T-helper 2 cell (primary cell): ENCODE results near the gene NFIB.
A peak's percentile ranks its signal among the peaks of the same experiment; 100 is the strongest.

ENCODE experiments used
- DNase-seq, 5 experiments: peaks; one replicate each; pipeline versions ENCODE4 v3.0.0 to v3.0.0-alpha.2; 2012 to 2022

NFIB gene

DNA sequence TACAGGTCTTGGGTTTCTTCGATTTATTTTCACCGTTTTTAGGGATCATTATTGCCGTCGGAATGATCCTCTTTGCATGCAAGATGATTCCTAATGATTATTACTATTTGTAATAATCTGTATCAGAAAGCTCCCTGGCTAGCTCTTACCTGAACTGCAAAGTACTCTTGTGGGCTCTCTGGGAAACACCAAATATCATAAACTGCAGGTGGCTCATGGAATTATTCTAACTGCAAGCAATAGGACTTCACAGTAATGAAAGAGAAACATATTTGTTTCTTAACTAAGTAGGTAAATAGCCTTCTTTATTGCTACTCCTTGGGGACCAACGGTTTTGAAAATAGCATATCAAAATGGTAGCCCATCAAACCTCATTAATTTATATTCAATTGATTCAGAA is 219.4 kb downstream of the NFIB start:
- no peak for DNase-seq

DNA sequence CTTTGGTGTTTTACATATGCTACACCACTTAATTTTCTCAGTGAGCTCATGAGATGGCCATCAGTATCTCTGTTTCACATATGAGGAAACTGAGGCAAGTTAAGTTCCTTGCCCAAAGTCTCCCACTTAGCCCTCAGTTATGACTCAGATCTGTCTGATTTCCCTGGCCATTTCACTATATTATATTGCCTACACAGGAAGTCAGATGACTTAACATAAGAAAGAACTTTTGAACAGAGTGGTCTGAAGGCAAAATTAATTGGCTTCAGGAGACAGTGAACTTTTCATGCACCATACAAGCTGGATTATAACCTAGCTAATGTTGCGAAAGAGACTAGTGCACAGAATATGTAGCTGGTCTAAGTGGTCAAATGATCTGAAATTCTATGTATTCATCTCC is 221.6 kb downstream of the NFIB start:
- DNase-seq: no peak

DNA sequence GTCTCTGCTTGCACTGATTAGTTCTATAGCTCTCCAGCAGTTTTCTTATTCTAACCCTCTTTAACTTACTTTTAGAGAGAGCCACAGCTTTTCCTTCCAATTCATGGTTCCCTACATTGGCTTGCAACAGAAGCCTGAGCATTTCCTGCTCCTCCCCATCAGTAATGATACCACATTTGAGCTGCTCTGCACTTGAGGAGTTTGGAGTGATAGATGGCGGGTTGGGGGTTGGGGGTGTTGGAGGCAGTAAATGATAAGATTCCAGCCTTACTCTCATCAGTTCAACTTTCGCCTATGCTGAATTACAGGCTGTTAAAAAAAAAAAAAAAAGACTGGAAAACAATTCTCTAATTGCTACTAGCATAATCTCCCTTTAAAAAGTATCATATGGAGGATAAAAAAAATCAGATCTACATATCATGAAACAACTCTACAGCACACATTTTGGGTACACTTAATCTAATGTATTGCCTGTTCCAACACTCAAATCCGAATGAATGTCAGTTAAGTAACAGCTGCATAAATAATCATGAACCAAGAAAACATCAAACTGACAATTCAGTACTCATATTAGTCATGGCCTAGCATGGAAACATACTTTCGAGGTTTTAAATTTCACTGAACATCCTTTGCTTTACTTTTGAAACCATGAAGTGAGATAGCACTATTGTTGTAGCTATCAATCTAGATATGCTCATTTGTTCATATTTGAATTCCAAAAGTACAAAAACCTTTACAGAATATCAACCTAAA is 224.7 kb downstream of the NFIB start:
- peak in 1 of 5 experiments; percentile 17 for DNase-seq

DNA sequence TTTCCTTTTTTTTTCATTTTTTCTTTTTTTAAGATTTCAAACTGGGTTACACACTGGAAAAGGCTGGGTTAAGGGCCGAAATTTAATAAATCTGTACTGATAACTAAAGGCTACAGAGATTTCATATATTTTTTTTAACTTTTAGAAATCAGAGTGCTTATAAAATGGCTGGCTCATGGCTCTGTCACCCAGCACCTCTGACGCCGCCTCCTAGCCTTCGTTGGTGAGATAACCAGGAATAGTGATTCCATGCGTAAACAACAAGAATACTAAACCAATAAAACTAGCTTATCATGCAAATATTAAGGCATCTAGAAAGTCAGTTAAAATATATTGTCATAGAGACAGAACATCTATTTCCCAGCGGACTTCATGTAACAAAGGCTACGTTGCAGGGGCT is 226.4 kb downstream of the NFIB start:
- no peak for DNase-seq

- DNase-seq: no peak
Measured at GRCh38 chr9:14086495-14086894, 227.4 kb downstream of the NFIB start.

DNA sequence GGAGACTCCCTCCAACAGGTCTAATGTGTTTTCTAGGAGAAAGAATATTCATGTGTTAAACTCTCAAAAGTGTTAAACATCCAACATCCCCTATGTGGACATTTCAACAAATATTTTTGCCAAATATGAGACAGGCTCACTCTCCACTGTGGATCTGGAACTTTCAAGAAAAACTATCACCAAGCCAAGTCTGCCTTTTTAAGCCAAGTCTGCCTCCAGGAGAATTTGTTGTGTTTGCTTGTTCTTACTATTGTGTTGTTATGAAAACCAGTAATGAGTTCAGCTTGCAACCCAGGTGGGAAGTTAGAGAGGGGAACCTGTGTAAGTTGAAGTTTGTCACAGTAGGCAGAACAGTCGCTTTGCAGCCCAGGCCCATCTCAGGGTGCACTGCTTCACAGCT is 228.1 kb downstream of the NFIB start:
- no peak for DNase-seq

- no peak for DNase-seq
Measured at GRCh38 chr9:14084867-14085266, 229.1 kb downstream of the NFIB start.

DNA sequence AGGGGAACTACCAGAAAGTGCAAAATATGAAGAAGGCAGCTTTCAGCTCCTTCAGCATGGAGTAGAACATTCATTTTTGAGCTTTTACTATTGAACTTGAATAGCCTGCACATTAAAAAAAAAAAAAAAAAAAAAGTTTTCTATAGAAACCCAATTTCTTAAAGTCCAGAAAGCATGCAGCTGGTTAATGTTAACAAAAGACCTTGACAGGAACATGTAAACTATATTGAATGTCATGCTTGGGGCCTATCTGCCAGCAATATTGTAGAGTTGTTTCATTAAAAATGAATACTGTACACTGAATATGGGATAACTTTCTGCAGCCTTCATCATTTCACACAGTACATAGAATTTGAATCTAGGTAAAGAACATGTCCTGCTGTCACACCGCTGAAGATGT is 230.6 kb downstream of the NFIB start:
- no peak for DNase-seq

DNA sequence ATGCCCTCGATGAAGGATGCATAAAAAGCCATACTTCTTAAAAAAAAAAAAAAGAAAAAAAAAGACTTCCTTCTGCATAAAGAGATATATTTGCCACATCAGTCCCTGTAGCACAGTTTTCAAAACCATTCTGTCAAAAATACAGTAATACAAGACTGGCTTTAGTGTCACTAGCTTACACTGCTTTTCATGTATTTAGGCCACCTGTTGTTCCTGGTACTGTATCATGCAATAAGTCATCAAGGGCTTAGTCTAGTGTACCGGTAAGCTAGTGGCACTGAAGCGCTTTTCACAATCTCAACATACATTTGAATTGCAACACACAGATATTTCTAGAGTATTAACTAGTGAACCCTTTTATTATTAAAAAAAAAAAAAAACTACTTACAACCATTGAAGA is 231.2 kb downstream of the NFIB start:
- no peak for DNase-seq

GRCh38 chr9:14081745-14082144 is 232.2 kb downstream of the NFIB start:
- no peak for DNase-seq

GRCh38 chr9:14080959-14081542 is 232.9 kb downstream of the NFIB start:
- peak in 1 of 5 experiments; percentile 11 for DNase-seq

GRCh38 chr9:14079440-14079839 is 234.5 kb downstream of the NFIB start:
- DNase-seq: no peak

- no peak for DNase-seq
Measured at GRCh38 chr9:14077672-14078071, 236.3 kb downstream of the NFIB start.

GRCh38 chr9:14075218-14075617 is 238.7 kb downstream of the NFIB start:
- no peak for DNase-seq

DNA sequence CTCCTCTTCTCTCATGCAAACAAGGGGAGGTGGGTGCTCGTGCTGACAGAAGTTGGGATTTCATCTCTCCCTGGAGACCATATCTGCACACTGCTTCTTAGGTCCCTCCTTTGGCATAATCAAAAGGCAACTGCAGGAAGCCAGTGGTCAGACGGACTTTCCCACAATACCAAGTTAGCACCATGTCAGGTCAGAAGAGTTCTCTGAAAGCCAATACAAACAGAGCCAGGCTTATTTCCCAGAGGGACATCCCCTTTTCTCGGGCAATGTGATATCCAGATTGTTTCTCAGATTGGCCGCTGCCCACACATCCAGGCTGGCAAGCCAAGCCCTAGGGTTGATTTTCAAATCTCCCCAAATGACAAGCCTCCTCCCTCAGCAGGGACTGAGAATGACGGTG is 241.1 kb downstream of the NFIB start:
- DNase-seq: no peak

GRCh38 chr9:14071484-14071883 is 242.5 kb downstream of the NFIB start:
- no peak for DNase-seq

GRCh38 chr9:14068690-14069089 is 245.3 kb downstream of the NFIB start:
- no peak for DNase-seq

DNA sequence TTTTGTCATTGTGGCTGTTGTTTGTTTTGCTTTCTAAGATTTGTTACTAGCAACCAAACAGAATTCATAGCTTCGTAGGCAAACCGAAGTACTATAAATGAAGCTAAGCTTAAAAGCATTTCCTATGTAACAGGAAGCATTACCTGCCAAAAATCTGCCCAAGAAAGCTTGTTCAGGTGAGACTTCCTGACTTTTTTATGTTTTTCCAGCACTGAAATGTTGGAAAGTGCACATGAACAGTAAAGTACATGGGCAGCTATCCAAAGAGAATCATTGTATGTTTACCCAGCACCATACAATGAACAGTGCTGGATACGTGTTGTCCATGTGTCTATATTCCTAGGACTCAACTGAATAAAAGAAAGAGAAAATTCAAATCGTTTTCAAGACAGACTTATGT is 247.1 kb downstream of the NFIB start:
- DNase-seq: no peak

GRCh38 chr9:14066032-14066431 is 247.9 kb downstream of the NFIB start:
- no peak for DNase-seq

DNA sequence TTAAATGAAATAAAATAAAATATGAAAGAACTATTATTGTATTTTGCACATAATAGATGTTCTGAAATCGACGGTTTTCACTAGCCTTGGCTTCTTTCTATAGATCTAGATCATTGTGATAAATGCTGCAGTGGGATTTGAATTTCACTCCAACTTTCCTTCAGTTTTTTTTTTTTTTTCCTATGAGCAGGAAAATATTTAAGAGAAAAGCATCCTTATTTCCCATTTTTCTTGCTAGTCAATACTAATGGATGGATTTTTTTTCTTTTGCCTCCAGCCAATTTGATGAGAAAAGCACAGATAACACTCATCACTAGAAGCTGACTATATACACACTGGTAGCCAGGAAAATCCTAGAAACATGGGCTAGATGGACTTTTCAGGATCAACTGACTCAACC is 249.0 kb downstream of the NFIB start:
- no peak for DNase-seq

GRCh38 chr9:14063756-14064155 is 250.2 kb downstream of the NFIB start:
- no peak for DNase-seq

DNA sequence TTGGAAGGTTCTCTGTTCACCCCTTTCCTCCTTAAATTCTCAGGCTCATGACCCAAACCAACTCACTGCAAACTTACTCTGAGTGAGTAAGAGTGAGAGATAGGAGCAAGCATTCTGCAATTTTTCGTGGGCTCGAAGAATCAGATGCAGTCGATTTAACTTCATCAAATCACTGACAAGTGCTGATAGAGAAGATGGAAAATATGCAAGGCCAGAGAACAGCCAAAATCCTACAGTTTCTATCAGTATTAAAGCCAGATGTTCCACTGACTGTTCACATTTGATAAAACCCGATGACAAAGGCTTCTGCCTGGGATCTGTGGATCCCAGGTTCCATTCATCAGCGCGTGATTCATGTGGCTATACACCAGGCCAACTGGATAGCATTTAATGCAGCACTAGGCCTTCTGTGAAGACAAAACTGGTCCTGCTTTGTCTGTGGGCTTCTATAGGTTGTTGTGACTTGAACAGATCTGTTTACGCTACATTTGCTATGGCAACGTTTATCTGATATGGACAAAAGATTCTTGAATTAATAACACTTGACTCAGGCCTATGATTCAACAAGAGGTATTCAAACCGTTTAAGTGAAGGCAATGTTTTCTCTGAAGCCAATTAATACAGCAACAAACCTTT is 251.2 kb downstream of the NFIB start:
- no peak for DNase-seq

- DNase-seq: no peak
Measured at GRCh38 chr9:14061936-14062585, 251.9 kb downstream of the NFIB start.

- DNase-seq: no peak
Measured at GRCh38 chr9:14058325-14058688, 255.6 kb downstream of the NFIB start.
